ENCODE results near the gene PPP1CA.

- TF ChIP-seq EZH2 (IDR thresholded peaks at IDR 0.05; ENCODE audit: borderline replicate concordance, low read depth, low read length, severe bottlenecking) (no peak), CTCF (IDR thresholded peaks at IDR 0.05; ENCODE audit: borderline replicate concordance, extremely low read depth, low read length, poor library complexity, severe bottlenecking) (no peak)
Observed at GRCh38 chr11:67366961-67367760, 34.5 kb downstream of the PPP1CA start.
